ENCODE measurements around the gene EIF4E1B.

- TF ChIP-seq SP1 (IDR thresholded peaks at IDR 0.05) (no peak), LEF1 (IDR thresholded peaks at IDR 0.05; ENCODE audit: borderline replicate concordance) (no peak), TARDBP (IDR thresholded peaks at IDR 0.05) (no peak), CTBP1 (IDR thresholded peaks at IDR 0.05; ENCODE audit: borderline replicate concordance) (no peak), PKNOX1 (IDR thresholded peaks at IDR 0.05) (no peak), ELF4 (IDR thresholded peaks at IDR 0.05) (no peak), SUZ12 (IDR thresholded peaks at IDR 0.05) (no peak), ARNT (IDR thresholded peaks at IDR 0.05) (no peak), FOXK2 (IDR thresholded peaks at IDR 0.05) (no peak)
Observed at GRCh38 chr5:176642675-176643490, 12.4 kb downstream of the EIF4E1B start.

Data from HEK293T (cell line).